ENCODE measurements around the gene SMURF1. TPM values are rescaled to one million over a fixed set of nuclear protein-coding genes. Genes with fewer than 3 reads are reported as not detected.

SMURF1 gene
- total and polyA plus RNA-seq, 2 of the 4 experiments (the other 2 are of a cell fraction), result 13.4 to 20.3 TPM

DNA sequence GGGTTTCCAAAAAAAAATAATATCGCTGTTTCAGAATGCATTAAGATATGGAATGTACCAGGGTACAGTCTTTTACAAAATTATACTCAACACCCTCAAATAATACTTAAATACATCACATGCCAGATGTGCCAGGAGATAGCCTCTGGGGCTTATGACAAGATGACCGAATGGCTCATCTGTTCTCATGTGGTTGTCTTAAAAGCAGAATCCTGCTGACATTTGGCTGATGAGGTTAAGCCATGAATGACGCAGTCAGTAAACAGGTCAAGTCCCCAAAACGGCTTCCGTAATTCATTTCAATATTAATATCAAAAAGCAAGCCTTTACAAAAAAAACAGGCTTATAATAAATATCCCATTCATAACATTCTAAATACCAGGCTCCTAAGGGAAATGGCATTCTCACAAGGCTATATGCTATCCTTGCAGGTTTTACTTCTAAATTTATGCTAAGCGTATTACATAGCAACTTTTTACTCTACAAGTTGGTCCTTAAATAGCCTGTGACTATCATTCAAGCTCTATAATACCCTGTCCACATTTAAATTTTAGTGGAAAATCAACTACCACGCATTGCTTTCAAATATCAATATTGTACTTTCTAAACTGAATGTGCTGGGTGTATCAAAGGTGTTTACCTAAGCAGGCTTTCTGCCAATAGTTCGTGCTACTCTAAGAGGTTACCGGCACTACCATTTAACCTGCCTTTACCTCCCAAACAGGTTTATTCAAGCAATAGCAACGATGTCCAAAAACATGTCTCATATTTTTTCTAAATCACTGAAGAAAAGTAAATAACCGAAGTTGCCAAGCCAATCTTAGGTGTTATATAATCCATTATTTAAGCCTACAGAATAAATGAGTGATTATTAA lies 15.6 kb downstream of the SMURF1 start:
- Histone ChIP-seq H3K9me3 (ENCODE audit: control insufficient read depth, insufficient read depth, low read length) (no peaks in the 10 kb centered on the region), H3K4me2 (ENCODE audit: low read depth, low read length) (no peak overlapping the region), H3K4ac (ENCODE audit: low read depth, low read length) (no peak overlapping the region), H2BK120ac (ENCODE audit: low read depth, low read length) (no peak overlapping the region), H3K4me1 (ENCODE audit: control insufficient read depth, insufficient read depth, low read length) (peaks cover 20% of the 10 kb centered on the region), H3K36me3 (ENCODE audit: control insufficient read depth, insufficient read depth, low read length) (no peaks in the 10 kb centered on the region), H3K27me3 (ENCODE audit: control insufficient read depth, insufficient read depth, low read length) (no peaks in the 10 kb centered on the region), H3K79me1 (ENCODE audit: low read depth in 1 of 2, low read length in 2 of 2) (peaks cover 11 to 80% of the 10 kb centered on the region in 2 experiments), H4K5ac (ENCODE audit: low read depth, low read length) (no peak overlapping the region), H3K9me1 (ENCODE audit: insufficient read depth, low read length) (peaks cover 40% of the 10 kb centered on the region), H2AFZ (replicated peaks; ENCODE audit: low read length, poor library complexity) (no peak overlapping the region), H3K9ac (ENCODE audit: low read depth, low read length) (no peak overlapping the region), H4K91ac (ENCODE audit: insufficient read depth, low read depth, low read length) (no peak overlapping the region), H2AK9ac (replicated peaks; ENCODE audit: low read depth, low read length, poor library complexity) (no peak overlapping the region), H3K14ac (replicated peaks; ENCODE audit: low read depth, low read length) (no peak overlapping the region; the same call in 1 of the 2 replicates), H3K4me3 (ENCODE audit: insufficient read depth, low read depth, low read length) (no peak overlapping the region), H2BK5ac (ENCODE audit: low read depth, low read length, poor library complexity, severe bottlenecking) (no peak overlapping the region), H2AK5ac (ENCODE audit: low read depth, low read length) (no peak overlapping the region), H3K27ac (ENCODE audit: insufficient read depth, low read length) (no peak overlapping the region), H4K20me1 (ENCODE audit: insufficient read depth, low read length) (peaks cover 79% of the 10 kb centered on the region), H3K56ac (ENCODE audit: extremely low read depth, insufficient read depth, low read length) (no peak overlapping the region), H4K8ac (ENCODE audit: low read depth in 2 of 2, low read length in 2 of 2) (no peak overlapping the region), H3K23ac (ENCODE audit: low read depth, low read length) (no peak overlapping the region), H3K18ac (ENCODE audit: low read depth, low read length) (no peak overlapping the region), H2BK20ac (ENCODE audit: low read depth, low read length) (no peak overlapping the region), H2BK15ac (ENCODE audit: low read depth, low read length) (no peak overlapping the region)
- no peak for DNase-seq
- ATAC-seq (ENCODE audit: low read depth), result no peak
- CTCF ChIA-PET, result interaction anchor here (1.0 kb wide), 1 partner anchor 7 kb away, joined by 4 read pairs; no protein-coding TSS in a partner anchor
- dilution Hi-C loops (cut with HindIII; ENCODE audit: low sequenced_read_pairs, unreplicated experiment), result no loop called here
- TF ChIP-seq, protein P1, sequence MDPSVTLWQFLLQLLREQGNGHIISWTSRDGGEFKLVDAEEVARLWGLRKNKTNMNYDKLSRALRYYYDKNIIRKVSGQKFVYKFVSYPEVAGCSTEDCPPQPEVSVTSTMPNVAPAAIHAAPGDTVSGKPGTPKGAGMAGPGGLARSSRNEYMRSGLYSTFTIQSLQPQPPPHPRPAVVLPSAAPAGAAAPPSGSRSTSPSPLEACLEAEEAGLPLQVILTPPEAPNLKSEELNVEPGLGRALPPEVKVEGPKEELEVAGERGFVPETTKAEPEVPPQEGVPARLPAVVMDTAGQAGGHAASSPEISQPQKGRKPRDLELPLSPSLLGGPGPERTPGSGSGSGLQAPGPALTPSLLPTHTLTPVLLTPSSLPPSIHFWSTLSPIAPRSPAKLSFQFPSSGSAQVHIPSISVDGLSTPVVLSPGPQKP (IDR thresholded peaks at IDR 0.05; ENCODE audit: borderline replicate concordance, low read depth, low read length), result no peak
- TF ChIP-seq RAD21 (IDR thresholded peaks at IDR 0.05; ENCODE audit: low read length) (no peak), NFE2L2 (IDR thresholded peaks at IDR 0.05; ENCODE audit: low read depth, low read length) (no peak), CEBPB (IDR thresholded peaks at IDR 0.05; ENCODE audit: low read depth, low read length) (no peak), MAFK (IDR thresholded peaks at IDR 0.05; ENCODE audit: low read depth, low read length) (no peak), RFX5 (IDR thresholded peaks at IDR 0.05; ENCODE audit: low read depth, low read length) (no peak), POLR2A (IDR thresholded peaks at IDR 0.05; ENCODE audit: low read depth, low read length) (no peak), RCOR1 (IDR thresholded peaks at IDR 0.05; ENCODE audit: insufficient replicate concordance, low read length) (no peak), CHD1 (IDR thresholded peaks at IDR 0.05; ENCODE audit: low read depth, low read length) (no peak), SMC3 (IDR thresholded peaks at IDR 0.05; ENCODE audit: low read depth, low read length) (no peak), BHLHE40 (IDR thresholded peaks at IDR 0.05; ENCODE audit: low read depth, low read length) (no peak), MAZ (IDR thresholded peaks at IDR 0.05; ENCODE audit: borderline replicate concordance, low read depth, low read length) (no peak)
- TF ChIP-seq, protein P2, sequence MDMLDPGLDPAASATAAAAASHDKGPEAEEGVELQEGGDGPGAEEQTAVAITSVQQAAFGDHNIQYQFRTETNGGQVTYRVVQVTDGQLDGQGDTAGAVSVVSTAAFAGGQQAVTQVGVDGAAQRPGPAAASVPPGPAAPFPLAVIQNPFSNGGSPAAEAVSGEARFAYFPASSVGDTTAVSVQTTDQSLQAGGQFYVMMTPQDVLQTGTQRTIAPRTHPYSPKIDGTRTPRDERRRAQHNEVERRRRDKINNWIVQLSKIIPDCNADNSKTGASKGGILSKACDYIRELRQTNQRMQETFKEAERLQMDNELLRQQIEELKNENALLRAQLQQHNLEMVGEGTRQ (IDR thresholded peaks at IDR 0.05; ENCODE audit: low read depth, low read length), result no peak
- TF ChIP-seq, protein P3, sequence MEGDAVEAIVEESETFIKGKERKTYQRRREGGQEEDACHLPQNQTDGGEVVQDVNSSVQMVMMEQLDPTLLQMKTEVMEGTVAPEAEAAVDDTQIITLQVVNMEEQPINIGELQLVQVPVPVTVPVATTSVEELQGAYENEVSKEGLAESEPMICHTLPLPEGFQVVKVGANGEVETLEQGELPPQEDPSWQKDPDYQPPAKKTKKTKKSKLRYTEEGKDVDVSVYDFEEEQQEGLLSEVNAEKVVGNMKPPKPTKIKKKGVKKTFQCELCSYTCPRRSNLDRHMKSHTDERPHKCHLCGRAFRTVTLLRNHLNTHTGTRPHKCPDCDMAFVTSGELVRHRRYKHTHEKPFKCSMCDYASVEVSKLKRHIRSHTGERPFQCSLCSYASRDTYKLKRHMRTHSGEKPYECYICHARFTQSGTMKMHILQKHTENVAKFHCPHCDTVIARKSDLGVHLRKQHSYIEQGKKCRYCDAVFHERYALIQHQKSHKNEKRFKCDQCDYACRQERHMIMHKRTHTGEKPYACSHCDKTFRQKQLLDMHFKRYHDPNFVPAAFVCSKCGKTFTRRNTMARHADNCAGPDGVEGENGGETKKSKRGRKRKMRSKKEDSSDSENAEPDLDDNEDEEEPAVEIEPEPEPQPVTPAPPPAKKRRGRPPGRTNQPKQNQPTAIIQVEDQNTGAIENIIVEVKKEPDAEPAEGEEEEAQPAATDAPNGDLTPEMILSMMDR (conservative IDR thresholded peaks at IDR 0.05; ENCODE audit: low read depth, low read length), result no peak
- POLR2A ChIA-PET (ENCODE audit: unreplicated experiment), result no interaction called here
- in situ Hi-C loops (cut with MboI; ENCODE audit: low sequenced_read_pairs), result no loop called here
- BruUV-seq (replicated peaks), result no TSS peak
- intact Hi-C loops (cut with micrococcal nuclease), result no loop called here
- no CpG with 5 or more reads among the region's 11 CpGs for WGBS, 2 experiments (ENCODE audit: extremely low coverage in 2 of 2, insufficient read length in 1 of 2)
